ENCODE data around the gene KCNT1. TPM values are rescaled to one million over a fixed set of nuclear protein-coding genes. Genes with fewer than 3 reads are reported as not detected.

The KCNT1 gene
- polyA plus RNA-seq, 4 donors, result 0.07 to 0.22 (median 0.14) TPM

DNA sequence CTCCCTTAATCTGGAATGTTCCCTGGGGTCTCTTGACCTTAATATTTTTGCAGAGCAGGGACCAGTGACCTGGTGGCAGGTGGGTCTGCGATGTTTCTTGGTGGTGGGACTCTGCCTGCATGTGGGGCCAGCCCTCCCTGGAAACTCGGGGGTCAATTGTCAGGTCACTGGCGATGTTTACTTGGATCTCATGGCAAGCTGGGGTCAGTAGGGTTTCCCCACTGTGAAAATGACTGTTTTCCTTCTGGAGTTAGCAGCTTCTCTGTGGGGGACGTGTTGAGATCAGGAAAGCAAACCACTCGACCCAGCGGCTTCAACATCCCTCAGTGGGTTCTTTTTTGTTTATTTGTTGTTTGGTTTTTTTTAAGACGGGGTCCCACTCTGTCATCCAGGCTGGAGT is 73.9 kb downstream of the KCNT1 start:
- no peak for DNase-seq (ENCODE audit: low read depth in 4 of 4, low spot score in 3 of 4)

DNA sequence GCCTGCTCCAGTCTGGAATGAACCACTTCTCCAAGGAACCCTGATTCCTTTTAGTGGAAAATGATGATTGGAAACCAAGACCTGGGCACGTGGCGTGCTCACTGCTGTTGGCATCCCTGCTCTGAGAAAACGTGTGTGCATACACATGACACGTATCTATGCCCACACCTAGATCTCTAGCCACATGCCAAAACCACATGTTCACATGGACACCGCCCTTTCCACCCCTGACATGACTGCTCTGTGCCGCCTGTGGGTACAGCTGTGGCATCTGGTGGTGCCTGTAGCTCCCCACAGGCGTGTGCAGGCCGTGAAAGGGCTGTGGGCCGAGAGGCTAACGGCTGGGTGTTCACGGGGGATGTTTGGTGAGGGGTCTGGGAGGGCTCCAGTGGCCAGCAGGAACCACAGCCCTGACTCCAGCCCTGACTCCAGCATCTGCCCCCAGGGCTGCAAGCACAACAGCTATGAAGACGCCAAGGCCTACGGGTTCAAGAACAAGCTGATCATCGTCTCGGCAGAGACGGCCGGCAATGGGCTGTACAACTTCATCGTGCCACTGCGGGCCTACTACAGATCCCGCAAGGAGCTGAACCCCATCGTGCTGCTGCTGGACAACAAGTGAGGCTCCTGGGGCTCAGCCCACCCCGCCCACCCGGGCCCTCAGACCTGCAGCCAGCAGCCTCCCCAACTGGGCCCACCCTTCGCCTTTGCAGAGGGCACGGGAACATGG is 75.1 kb downstream of the KCNT1 start:
- no peak for DNase-seq (ENCODE audit: low read depth in 4 of 4, low spot score in 3 of 4)

- no peak for DNase-seq (ENCODE audit: low read depth in 4 of 4, low spot score in 3 of 4)
These were observed 75.7 kb downstream of the KCNT1 start for GRCh38 chr9:135777623-135778177.

DNA sequence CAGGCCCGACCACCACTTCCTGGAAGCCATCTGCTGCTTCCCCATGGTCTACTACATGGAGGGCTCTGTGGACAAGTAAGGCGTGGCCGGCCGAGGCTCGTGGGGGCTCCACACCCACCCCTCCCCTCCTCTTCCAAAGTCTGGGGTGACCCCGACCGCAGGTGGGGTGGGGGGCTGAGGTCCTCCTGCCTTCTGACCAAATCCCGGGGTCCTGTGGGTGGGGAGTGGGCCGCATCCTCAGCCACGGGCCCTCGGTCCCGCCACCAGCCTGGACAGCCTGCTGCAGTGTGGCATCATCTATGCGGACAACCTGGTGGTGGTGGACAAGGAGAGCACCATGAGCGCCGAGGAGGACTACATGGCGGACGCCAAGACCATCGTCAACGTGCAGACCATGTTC is 76.4 kb downstream of the KCNT1 start:
- no peak for DNase-seq (ENCODE audit: low read depth in 4 of 4, low spot score in 3 of 4)

GRCh38 chr9:135779571-135779970 is 77.6 kb downstream of the KCNT1 start:
- DNase-seq (ENCODE audit: low read depth in 4 of 4, low spot score in 3 of 4), result no peak

DNA sequence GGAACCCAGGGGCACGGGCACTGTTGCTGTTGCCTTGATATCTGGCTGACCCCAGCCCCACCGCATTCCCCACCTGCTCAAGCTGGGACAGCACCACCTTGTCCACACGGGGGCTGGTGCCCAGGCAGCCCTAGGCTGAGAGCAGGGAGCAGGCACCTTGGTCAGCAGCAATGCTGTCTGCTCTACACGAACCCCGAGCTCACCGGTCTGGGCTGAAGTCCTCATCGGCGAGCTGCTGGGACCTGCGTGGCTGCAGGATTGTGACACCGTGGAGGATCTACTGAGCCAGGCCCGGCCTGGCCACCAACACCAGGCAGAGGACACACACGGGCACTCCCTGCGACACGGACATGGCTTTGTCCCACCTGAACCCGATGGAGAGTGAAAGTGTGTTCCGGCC is 78.1 kb downstream of the KCNT1 start:
- DNase-seq (ENCODE audit: low read depth in 4 of 4, low spot score in 3 of 4), result no peak

GRCh38 chr9:135780626-135781025 is 78.6 kb downstream of the KCNT1 start:
- no peak for DNase-seq (ENCODE audit: low read depth in 4 of 4, low spot score in 3 of 4)

DNA sequence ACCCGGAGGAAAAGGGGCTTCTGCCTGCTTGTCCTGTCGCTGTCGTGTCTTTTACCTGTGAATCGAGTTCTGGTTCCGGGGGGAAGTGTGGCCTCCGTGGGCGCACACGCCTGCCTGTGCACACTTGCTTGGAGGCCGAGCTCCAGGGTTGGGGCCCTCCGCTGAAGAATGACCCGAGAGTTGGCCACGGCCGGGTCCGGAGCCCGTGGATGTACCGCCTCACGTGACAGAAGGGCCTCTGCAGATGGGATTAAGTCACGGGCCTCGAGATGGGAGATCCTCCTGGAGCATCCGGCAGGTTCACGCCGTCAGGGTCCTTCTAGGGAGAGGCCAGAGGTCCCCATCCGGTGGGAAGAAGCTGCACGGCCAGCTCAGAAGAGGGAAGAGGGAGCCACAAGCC is 81.0 kb downstream of the KCNT1 start:
- DNase-seq (ENCODE audit: low read depth in 4 of 4, low spot score in 3 of 4), result no peak

- no peak for DNase-seq (ENCODE audit: low read depth in 4 of 4, low spot score in 3 of 4)
These were observed 81.7 kb downstream of the KCNT1 start for GRCh38 chr9:135783540-135784245.

DNA sequence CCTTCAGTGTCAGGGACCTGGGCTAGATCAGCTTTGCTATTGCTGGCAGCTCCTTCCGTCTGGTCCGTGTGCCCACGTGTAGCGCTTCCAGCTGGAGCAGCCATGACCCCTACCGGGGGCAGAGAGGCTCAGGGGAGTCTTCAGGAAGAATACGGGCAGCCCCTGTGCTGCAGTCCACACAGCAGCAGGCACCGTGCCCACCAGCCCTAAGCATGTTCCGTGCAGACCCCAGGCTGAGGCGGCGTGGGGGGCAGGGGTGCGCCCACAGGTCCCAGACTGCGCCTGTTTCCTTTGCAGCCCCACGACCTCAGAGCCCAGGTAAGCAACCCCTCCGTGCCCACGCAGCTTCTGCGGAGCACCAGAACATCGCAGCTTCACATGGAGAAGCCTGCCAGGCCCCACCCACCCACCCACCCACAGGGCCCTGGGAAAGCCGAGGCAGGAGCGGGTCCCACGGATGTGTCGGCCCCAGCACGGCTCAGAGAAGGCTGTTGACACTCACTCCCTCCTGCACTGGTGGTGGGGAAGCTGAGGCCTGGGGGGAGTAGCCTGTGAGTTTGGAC is 83.1 kb downstream of the KCNT1 start:
- DNase-seq (ENCODE audit: low read depth in 4 of 4, low spot score in 3 of 4), result no peak

- no peak for DNase-seq (ENCODE audit: low read depth in 4 of 4, low spot score in 3 of 4)
These were observed 84.2 kb downstream of the KCNT1 start for GRCh38 chr9:135786146-135786690.

DNA sequence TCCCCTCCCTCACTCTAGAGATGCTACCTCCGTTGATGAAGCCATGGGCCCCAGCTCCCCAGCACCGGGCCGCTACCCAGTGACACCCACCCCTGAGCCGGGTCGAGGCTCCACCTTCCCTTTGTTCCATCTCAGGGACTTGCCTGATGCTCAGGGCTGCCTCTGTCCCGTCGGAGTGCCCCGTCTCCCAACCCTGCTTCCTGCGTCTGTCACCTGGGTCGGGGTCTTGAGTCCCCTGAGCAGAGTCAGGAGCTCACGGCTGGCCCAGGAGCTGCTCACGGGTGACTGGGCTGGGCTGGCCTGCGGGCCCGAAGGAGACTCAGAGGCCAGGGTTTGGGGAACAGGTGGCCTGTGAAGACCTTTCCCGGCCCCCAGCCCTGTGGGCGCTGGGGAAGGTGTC is 85.3 kb downstream of the KCNT1 start:
- no peak for DNase-seq (ENCODE audit: low read depth in 4 of 4, low spot score in 3 of 4)

GRCh38 chr9:135787776-135788575 is 86.0 kb downstream of the KCNT1 start:
- DNase-seq (ENCODE audit: low read depth in 4 of 4, low spot score in 3 of 4), result no peak

DNA sequence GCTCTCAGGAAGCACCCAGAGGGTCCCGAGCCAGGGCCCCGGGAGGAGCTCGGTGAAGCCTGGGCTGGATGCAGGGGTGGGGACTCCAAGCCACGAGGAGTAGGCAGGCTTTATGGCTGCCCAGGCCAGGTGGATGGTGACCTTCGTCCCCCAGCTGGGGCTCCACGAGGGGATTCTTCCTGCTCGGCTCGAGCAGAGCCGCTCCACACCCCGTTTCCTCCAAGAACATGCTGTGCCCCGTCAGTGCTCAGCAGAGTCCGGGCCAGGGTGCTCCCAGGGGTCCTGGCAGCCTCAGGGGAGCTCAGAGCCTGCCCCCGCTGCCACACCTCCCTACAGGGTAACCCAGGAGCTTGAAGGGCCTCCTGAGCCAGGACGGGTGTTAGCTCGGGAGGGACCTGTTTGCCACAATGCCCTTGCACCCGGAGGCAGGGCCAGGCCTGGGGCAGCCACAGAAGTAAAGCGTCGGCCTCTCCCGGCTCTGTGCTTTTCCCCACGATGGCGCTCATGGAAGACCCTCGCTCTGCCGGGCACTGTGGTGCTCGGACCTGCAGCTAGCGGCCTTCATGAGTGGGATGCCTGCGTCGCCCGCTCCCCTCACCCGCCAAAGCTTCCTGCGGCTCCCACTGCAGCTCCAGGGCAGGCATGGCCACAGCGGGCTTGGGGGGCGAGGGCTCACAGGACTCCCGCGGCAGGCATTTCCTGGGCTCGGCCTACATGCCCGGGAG is 86.8 kb downstream of the KCNT1 start:
- DNase-seq (ENCODE audit: low read depth in 4 of 4, low spot score in 3 of 4), result no peak

GRCh38 chr9:135789838-135790291 is 87.9 kb downstream of the KCNT1 start:
- DNase-seq (ENCODE audit: low read depth in 4 of 4, low spot score in 3 of 4), result no peak

DNA sequence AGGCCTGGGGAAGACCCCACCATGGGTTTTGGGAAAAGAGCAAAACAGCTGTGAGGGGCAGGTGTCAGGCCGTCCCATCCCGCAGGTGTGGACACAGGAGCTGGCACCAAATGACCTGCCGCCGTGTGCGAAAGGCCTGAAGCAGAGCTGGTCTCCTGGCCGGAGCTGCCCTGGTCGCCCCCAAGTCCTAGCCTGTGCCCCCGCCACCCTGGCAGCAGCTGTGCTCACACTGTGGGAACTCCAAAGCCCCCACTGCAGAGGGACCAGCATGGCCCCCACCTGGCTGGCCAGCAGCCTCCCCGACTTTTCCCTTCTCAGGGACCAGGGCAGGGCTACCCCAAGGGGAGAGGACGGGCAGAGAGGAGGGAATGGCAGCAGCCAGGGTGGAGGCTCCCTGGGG is 88.4 kb downstream of the KCNT1 start:
- no peak for DNase-seq (ENCODE audit: low read depth in 4 of 4, low spot score in 3 of 4)

GRCh38 chr9:135790850-135791249 is 88.9 kb downstream of the KCNT1 start:
- DNase-seq (ENCODE audit: low read depth in 4 of 4, low spot score in 3 of 4), result no peak

- DNase-seq (ENCODE audit: low read depth in 4 of 4, low spot score in 3 of 4), result no peak
These were observed 89.7 kb downstream of the KCNT1 start for GRCh38 chr9:135791431-135792267.
